HEK293 (cell line): ENCODE results near the gene TMEM229B.

Experiments used
- CTCF ChIA-PET: fragments of 350-600 bp; formaldehyde crosslinking; extraction: SDS; loops from one replicate; lab custom pipeline; 2021; ENCODE audit warnings: antibody characterized with exemption; lab: Yijun Ruan, JAX
- POLR2A ChIA-PET: fragments of 300-600 bp; formaldehyde crosslinking; extraction: SDS; loops from one replicate; lab custom pipeline; 2020; ENCODE audit warnings: antibody characterized with exemption, inconsistent platforms; lab: Yijun Ruan, JAX
- H3K27ac ChIP-seq: fragments of 200-500 bp; sonication (Bioruptor generic); 2 replicates; pipeline ENCODE4 v1.5.1; 2014; ENCODE audit warnings: low read depth, low read length, control low read depth, inconsistent platforms; ENCODE audit errors: extremely low read depth
- H3K36me3 ChIP-seq, 2 experiments: fragments of 200-500 bp in 1 of 2; sonication (Bioruptor generic) in 1 of 2; 1 replicate in 1 of 2; 2 replicates in 1 of 2; pipeline ENCODE4 v1.5.1; 2014 to 2017; ENCODE audit warnings: inconsistent platforms in 2 of 2, low read length in 2 of 2; ENCODE audit not compliant: control insufficient read depth in 2 of 2, insufficient read depth in 1 of 2
- H3K4me1 ChIP-seq: fragments of 200-500 bp; sonication (Bioruptor generic); 2 replicates; pipeline ENCODE4 v1.5.1; 2014; ENCODE audit warnings: mild to moderate bottlenecking, low read length, inconsistent platforms; ENCODE audit not compliant: control insufficient read depth, insufficient read depth
- H3K4me3 ChIP-seq: 2 replicates; pipeline ENCODE4 v1.5.1; 2011; ENCODE audit warnings: low read depth, mild to moderate bottlenecking, control low read depth, low read length, moderate library complexity
- H3K9me3 ChIP-seq: fragments of 200-500 bp; sonication (Bioruptor generic); 2 replicates; pipeline ENCODE4 v1.5.1; 2014; ENCODE audit warnings: low read depth, low read length, inconsistent platforms; ENCODE audit not compliant: control insufficient read depth, insufficient read depth
- GLI4 ChIP-seq: fragments of 450-650 bp; formaldehyde crosslinking; IDR thresholded peaks from 2 replicates; pipeline ENCODE4 v1.5.1; 2016; ENCODE audit warnings: missing biosample characterization, missing genetic modification characterization
- GLIS1 ChIP-seq: fragments of 450-650 bp; formaldehyde crosslinking; IDR thresholded peaks from 2 replicates; pipeline ENCODE4 v1.5.1; 2016; ENCODE audit warnings: missing biosample characterization, missing genetic modification characterization
- KLF9 ChIP-seq: fragments of 450-650 bp; formaldehyde crosslinking; IDR thresholded peaks from 2 replicates; pipeline ENCODE4 v1.5.1; 2016; ENCODE audit warnings: missing biosample characterization, missing genetic modification characterization, low read depth
- RBAK ChIP-seq: fragments of 450-650 bp; formaldehyde crosslinking; IDR thresholded peaks from 2 replicates; pipeline ENCODE4 v1.5.1; 2016; ENCODE audit warnings: missing biosample characterization, missing genetic modification characterization
- SALL2 ChIP-seq: fragments of 450-650 bp; formaldehyde crosslinking; IDR thresholded peaks from 2 replicates; pipeline ENCODE4 v1.5.0; 2017; ENCODE audit warnings: missing biosample characterization, mild to moderate bottlenecking, missing genetic modification characterization, borderline replicate concordance
- SP7 ChIP-seq: fragments of 450-650 bp; formaldehyde crosslinking; IDR thresholded peaks from 2 replicates; pipeline ENCODE4 v1.5.1; 2016; ENCODE audit warnings: missing biosample characterization, missing genetic modification characterization
- ZBTB20 ChIP-seq: fragments of 450-650 bp; formaldehyde crosslinking; IDR thresholded peaks from 2 replicates; pipeline ENCODE4 v1.5.1; 2016; ENCODE audit warnings: missing biosample characterization, missing genetic modification characterization
- ZBTB44 ChIP-seq: fragments of 450-650 bp; IDR thresholded peaks from 2 replicates; pipeline ENCODE4 v1.5.1; 2018; ENCODE audit warnings: missing biosample characterization, mild to moderate bottlenecking, missing genetic modification characterization
- ZFP69B ChIP-seq: fragments of 450-650 bp; formaldehyde crosslinking; IDR thresholded peaks from 2 replicates; pipeline ENCODE4 v1.5.1; 2016; ENCODE audit warnings: missing biosample characterization, missing genetic modification characterization
- ZNF121 ChIP-seq: fragments of 450-650 bp; formaldehyde crosslinking; IDR thresholded peaks from 2 replicates; pipeline ENCODE4 v1.5.1; 2016; ENCODE audit warnings: missing biosample characterization, missing genetic modification characterization
- ZNF133 ChIP-seq: fragments of 450-650 bp; formaldehyde crosslinking; IDR thresholded peaks from 2 replicates; pipeline ENCODE4 v1.5.1; 2016; ENCODE audit warnings: missing biosample characterization, missing genetic modification characterization
- ZNF146 ChIP-seq: fragments of 450-650 bp; formaldehyde crosslinking; IDR thresholded peaks from 2 replicates; pipeline ENCODE4 v1.5.1; 2016; ENCODE audit warnings: missing biosample characterization, missing genetic modification characterization
- ZNF16 ChIP-seq: fragments of 450-650 bp; formaldehyde crosslinking; IDR thresholded peaks from 2 replicates; pipeline ENCODE4 v1.5.1; 2016; ENCODE audit warnings: low read depth, missing biosample characterization, missing genetic modification characterization
- ZNF202 ChIP-seq: fragments of 450-650 bp; formaldehyde crosslinking; IDR thresholded peaks from 2 replicates; pipeline ENCODE4 v1.5.1; 2016; ENCODE audit warnings: missing biosample characterization, missing genetic modification characterization, borderline replicate concordance
- ZNF23 ChIP-seq: fragments of 450-650 bp; formaldehyde crosslinking; IDR thresholded peaks from 2 replicates; pipeline ENCODE4 v1.5.1; 2016; ENCODE audit warnings: missing biosample characterization, missing genetic modification characterization, borderline replicate concordance
- ZNF24 ChIP-seq: fragments of 450-650 bp; formaldehyde crosslinking; IDR thresholded peaks from 2 replicates; pipeline ENCODE4 v1.5.1; 2016; ENCODE audit warnings: missing biosample characterization, missing genetic modification characterization
- ZNF335 ChIP-seq: fragments of 450-650 bp; formaldehyde crosslinking; conservative IDR thresholded peaks from 2 replicates; pipeline ENCODE4 v1.5.1; 2016; ENCODE audit warnings: missing biosample characterization, missing genetic modification characterization
- ZNF350 ChIP-seq: fragments of 450-650 bp; formaldehyde crosslinking; IDR thresholded peaks from 2 replicates; pipeline ENCODE4 v1.5.0; 2017; ENCODE audit warnings: missing biosample characterization, mild to moderate bottlenecking, missing genetic modification characterization
- ZNF560 ChIP-seq: fragments of 450-650 bp; formaldehyde crosslinking; IDR thresholded peaks from 2 replicates; pipeline ENCODE4 v1.5.1; 2017; ENCODE audit warnings: missing biosample characterization, missing genetic modification characterization, borderline replicate concordance
- ZNF76 ChIP-seq: fragments of 450-650 bp; formaldehyde crosslinking; IDR thresholded peaks from 2 replicates; pipeline ENCODE4; 2016; ENCODE audit warnings: low read depth, missing biosample characterization, missing genetic modification characterization, borderline replicate concordance
- ZNF792 ChIP-seq: fragments of 450-650 bp; formaldehyde crosslinking; IDR thresholded peaks from 2 replicates; pipeline ENCODE4 v1.5.1; 2016; ENCODE audit warnings: missing biosample characterization, missing genetic modification characterization
- ZNF837 ChIP-seq: fragments of 450-650 bp; formaldehyde crosslinking; IDR thresholded peaks from 2 replicates; pipeline ENCODE4 v1.5.1; 2016; ENCODE audit warnings: missing biosample characterization, missing genetic modification characterization
- ZNF843 ChIP-seq: fragments of 450-650 bp; formaldehyde crosslinking; IDR thresholded peaks from 2 replicates; pipeline ENCODE4 v1.5.1; 2016; ENCODE audit warnings: missing biosample characterization, missing genetic modification characterization
- TF ChIP-seq, protein P1 (sequence below): fragments of 450-650 bp; formaldehyde crosslinking; IDR thresholded peaks from 2 replicates; pipeline ENCODE4 v1.5.1; 2016; ENCODE audit warnings: missing biosample characterization, missing genetic modification characterization
- TF ChIP-seq, protein P2 (sequence below): fragments of 450-650 bp; formaldehyde crosslinking; optimal IDR thresholded peaks from 2 replicates; pipeline ENCODE3; 2016; ENCODE audit warnings: missing biosample characterization, mild to moderate bottlenecking, missing genetic modification characterization
- TF ChIP-seq, protein P3 (sequence below): fragments of 450-650 bp; formaldehyde crosslinking; IDR thresholded peaks from 2 replicates; pipeline ENCODE4 v1.5.1; 2016; ENCODE audit warnings: missing biosample characterization, missing genetic modification characterization
- TF ChIP-seq, protein P4 (sequence below): fragments of 450-650 bp; formaldehyde crosslinking; IDR thresholded peaks from 2 replicates; pipeline ENCODE4 v1.5.1; 2016; ENCODE audit warnings: missing biosample characterization, missing genetic modification characterization

Gene TMEM229B

GRCh38 chr14:67532998-67533753, 44.7 kb upstream of the TMEM229B start, which contains the start of gene PLEKHH1 (continued):
- TF ChIP-seq, protein P1, sequence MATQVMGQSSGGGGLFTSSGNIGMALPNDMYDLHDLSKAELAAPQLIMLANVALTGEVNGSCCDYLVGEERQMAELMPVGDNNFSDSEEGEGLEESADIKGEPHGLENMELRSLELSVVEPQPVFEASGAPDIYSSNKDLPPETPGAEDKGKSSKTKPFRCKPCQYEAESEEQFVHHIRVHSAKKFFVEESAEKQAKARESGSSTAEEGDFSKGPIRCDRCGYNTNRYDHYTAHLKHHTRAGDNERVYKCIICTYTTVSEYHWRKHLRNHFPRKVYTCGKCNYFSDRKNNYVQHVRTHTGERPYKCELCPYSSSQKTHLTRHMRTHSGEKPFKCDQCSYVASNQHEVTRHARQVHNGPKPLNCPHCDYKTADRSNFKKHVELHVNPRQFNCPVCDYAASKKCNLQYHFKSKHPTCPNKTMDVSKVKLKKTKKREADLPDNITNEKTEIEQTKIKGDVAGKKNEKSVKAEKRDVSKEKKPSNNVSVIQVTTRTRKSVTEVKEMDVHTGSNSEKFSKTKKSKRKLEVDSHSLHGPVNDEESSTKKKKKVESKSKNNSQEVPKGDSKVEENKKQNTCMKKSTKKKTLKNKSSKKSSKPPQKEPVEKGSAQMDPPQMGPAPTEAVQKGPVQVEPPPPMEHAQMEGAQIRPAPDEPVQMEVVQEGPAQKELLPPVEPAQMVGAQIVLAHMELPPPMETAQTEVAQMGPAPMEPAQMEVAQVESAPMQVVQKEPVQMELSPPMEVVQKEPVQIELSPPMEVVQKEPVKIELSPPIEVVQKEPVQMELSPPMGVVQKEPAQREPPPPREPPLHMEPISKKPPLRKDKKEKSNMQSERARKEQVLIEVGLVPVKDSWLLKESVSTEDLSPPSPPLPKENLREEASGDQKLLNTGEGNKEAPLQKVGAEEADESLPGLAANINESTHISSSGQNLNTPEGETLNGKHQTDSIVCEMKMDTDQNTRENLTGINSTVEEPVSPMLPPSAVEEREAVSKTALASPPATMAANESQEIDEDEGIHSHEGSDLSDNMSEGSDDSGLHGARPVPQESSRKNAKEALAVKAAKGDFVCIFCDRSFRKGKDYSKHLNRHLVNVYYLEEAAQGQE, result no peak
- TF ChIP-seq ZNF560, result no peak
- no peak for TF ChIP-seq ZNF350 (tag by site-specific recombination)
- no peak for TF ChIP-seq ZNF202 (tag by site-specific recombination)
- TF ChIP-seq ZBTB44 (tag by site-specific recombination), result no peak
- TF ChIP-seq ZNF792, result no peak
- TF ChIP-seq SALL2 (tag by site-specific recombination), result no peak
- no peak for TF ChIP-seq ZNF121 (tag by site-specific recombination)
- TF ChIP-seq GLI4 (tag by site-specific recombination), result no peak
- TF ChIP-seq ZNF837 (tag by site-specific recombination), result no peak
- TF ChIP-seq ZNF24 (tag by site-specific recombination), result no peak
- TF ChIP-seq, protein P2, sequence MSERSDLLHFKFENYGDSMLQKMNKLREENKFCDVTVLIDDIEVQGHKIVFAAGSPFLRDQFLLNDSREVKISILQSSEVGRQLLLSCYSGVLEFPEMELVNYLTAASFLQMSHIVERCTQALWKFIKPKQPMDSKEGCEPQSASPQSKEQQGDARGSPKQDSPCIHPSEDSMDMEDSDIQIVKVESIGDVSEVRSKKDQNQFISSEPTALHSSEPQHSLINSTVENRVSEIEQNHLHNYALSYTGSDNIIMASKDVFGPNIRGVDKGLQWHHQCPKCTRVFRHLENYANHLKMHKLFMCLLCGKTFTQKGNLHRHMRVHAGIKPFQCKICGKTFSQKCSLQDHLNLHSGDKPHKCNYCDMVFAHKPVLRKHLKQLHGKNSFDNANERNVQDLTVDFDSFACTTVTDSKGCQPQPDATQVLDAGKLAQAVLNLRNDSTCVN (tag by site-specific recombination), result peak; percentile 70
- TF ChIP-seq, protein P3, sequence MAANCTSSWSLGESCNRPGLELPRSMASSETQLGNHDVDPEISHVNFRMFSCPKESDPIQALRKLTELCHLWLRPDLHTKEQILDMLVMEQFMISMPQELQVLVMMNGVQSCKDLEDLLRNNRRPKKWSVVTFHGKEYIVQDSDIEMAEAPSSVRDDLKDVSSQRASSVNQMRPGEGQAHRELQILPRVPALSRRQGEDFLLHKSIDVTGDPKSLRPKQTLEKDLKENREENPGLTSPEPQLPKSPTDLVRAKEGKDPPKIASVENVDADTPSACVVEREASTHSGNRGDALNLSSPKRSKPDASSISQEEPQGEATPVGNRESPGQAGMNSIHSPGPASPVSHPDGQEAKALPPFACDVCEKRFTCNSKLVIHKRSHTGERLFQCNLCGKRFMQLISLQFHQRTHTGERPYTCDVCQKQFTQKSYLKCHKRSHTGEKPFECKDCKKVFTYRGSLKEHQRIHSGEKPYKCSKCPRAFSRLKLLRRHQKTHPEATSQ (tag by site-specific recombination), result no peak
- TF ChIP-seq RBAK (tag by site-specific recombination), result no peak
- TF ChIP-seq KLF9 (tag by site-specific recombination), result no peak
- no peak for TF ChIP-seq ZFP69B (tag by site-specific recombination)
- TF ChIP-seq SP7 (tag by site-specific recombination), result no peak
- TF ChIP-seq ZNF133 (tag by site-specific recombination), result no peak

- Histone ChIP-seq H3K4me3 (peak overlapping the region; percentile 71), H3K9me3 (no peaks in the 10 kb centered on the region), H3K4me1 (no peaks in the 10 kb centered on the region), H3K36me3 (no peaks in the 10 kb centered on the region), H3K27ac (peak overlapping the region; percentile 94)
- ChIA-PET POLR2A (interaction anchor here (1.0 to 2.7 kb wide), 10 partner anchors 9 to 172 kb away, joined by 3 to 13 read pairs (median 4); partner anchors contain the start of genes PIGH and RDH11), CTCF (interaction anchor here (1.0 to 2.8 kb wide), 3 partner anchors 10 to 173 kb away, joined by 3 to 20 read pairs (median 4); partner anchors contain the start of genes ATP6V1D and EIF2S1)
- TF ChIP-seq, protein P4, sequence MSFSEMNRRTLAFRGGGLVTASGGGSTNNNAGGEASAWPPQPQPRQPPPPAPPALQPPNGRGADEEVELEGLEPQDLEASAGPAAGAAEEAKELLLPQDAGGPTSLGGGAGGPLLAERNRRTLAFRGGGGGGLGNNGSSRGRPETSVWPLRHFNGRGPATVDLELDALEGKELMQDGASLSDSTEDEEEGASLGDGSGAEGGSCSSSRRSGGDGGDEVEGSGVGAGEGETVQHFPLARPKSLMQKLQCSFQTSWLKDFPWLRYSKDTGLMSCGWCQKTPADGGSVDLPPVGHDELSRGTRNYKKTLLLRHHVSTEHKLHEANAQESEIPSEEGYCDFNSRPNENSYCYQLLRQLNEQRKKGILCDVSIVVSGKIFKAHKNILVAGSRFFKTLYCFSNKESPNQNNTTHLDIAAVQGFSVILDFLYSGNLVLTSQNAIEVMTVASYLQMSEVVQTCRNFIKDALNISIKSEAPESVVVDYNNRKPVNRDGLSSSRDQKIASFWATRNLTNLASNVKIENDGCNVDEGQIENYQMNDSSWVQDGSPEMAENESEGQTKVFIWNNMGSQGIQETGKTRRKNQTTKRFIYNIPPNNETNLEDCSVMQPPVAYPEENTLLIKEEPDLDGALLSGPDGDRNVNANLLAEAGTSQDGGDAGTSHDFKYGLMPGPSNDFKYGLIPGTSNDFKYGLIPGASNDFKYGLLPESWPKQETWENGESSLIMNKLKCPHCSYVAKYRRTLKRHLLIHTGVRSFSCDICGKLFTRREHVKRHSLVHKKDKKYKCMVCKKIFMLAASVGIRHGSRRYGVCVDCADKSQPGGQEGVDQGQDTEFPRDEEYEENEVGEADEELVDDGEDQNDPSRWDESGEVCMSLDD, result peak; percentile 56; the same call in 1 of the 2 replicates
- TF ChIP-seq ZNF23 (tag by site-specific recombination), result no peak
- peak; percentile 98 for TF ChIP-seq ZNF335 (tag by site-specific recombination)
- peak; percentile 82 for TF ChIP-seq ZBTB20 (tag by site-specific recombination)
- no peak for TF ChIP-seq ZNF146
- 0 out of 2 replicates have a peak, but pooled peaks have one; percentile 33 for TF ChIP-seq ZNF843
- TF ChIP-seq ZNF16 (tag by site-specific recombination), result no peak
- peak; percentile 51; the same call in 1 of the 2 replicates for TF ChIP-seq ZNF76
- 0 out of 2 replicates have a peak, but pooled peaks have one; percentile 20 for TF ChIP-seq ZNF24 (tag by site-specific recombination)
- TF ChIP-seq GLIS1 (tag by site-specific recombination), result peak; percentile 72
These were observed 44.1 kb upstream of the TMEM229B start for GRCh38 chr14:67532606-67532997.
